BJ (cell line): Measurements from ENCODE around the gene IPO5. TPM values are rescaled to one million over a fixed set of nuclear protein-coding genes. Genes with fewer than 3 reads are reported as not detected.

Source experiments
- CTCF ChIA-PET: fragments of 350-600 bp; formaldehyde crosslinking; extraction: SDS; loops from one replicate; lab custom pipeline; 2021; ENCODE audit warnings: antibody characterized with exemption, inconsistent platforms; lab: Yijun Ruan, JAX
- POLR2A ChIA-PET: fragments of 300-600 bp; sonication (Branson Sonifier 250); formaldehyde crosslinking; extraction: SDS; loops from one replicate; lab custom pipeline; 2021; ENCODE audit warnings: antibody characterized with exemption; lab: Charles Lee
- DNase-seq: peaks from one replicate; pipeline ENCODE4 v3.0.0-alpha.2; 2011; ENCODE audit warnings: low read depth
- H3K27me3 ChIP-seq: 2 replicates; pipeline ENCODE4 v1.6.0; 2011; ENCODE audit warnings: low read length; ENCODE audit not compliant: control insufficient read depth, insufficient read depth
- H3K36me3 ChIP-seq: 2 replicates; pipeline ENCODE4 v1.5.1; 2011; ENCODE audit warnings: low read length; ENCODE audit not compliant: control insufficient read depth, insufficient read depth
- H3K4me3 ChIP-seq: 2 replicates; pipeline ENCODE4 v1.5.1; 2011; ENCODE audit warnings: low read depth, mild to moderate bottlenecking, control low read depth, low read length
- CTCF ChIP-seq: IDR thresholded peaks from 2 replicates; pipeline ENCODE4 v1.5.1; 2011; ENCODE audit warnings: low read depth, mild to moderate bottlenecking, control low read depth, inconsistent platforms, low read length, moderate library complexity; ENCODE audit not compliant: insufficient read depth
- polyA plus RNA-seq: library from polyadenylated mRNA; depleted of rRNA; stranded (reverse); fragments of >200 nt; gene quantifications from 2 replicates; pipeline ENCODE4 v1.2.3, GENCODE V29; 2011

IPO5 gene
- polyA plus RNA-seq, 1 experiment: 137 TPM

GRCh38 chr13:97932647-97933046, 20.8 kb upstream of the IPO5 start:
- Histone ChIP-seq H3K27me3 (no peaks in the 10 kb centered on the region), H3K36me3 (no peaks in the 10 kb centered on the region), H3K4me3 (no peak overlapping the region)
- CTCF ChIA-PET: interaction anchor here (0.6 kb wide), 1 partner anchor 9 kb away, joined by 4 read pairs; no protein-coding TSS in a partner anchor
- POLR2A ChIA-PET: no interaction called here
- DNase-seq: no peak
- TF ChIP-seq CTCF: no peak

GRCh38 chr13:97933776-97934175, 19.7 kb upstream of the IPO5 start:
- POLR2A ChIA-PET: interaction anchor here (0.6 kb wide), 1 partner anchor 521 kb away, joined by 9 read pairs; no protein-coding TSS in a partner anchor
- no peak for TF ChIP-seq CTCF
- CTCF ChIA-PET: no interaction called here
- Histone ChIP-seq H3K36me3 (no peaks in the 10 kb centered on the region), H3K4me3 (no peak overlapping the region), H3K27me3 (no peaks in the 10 kb centered on the region)
- no peak for DNase-seq

- ChIA-PET POLR2A (no interaction called here), CTCF (no interaction called here)
- Histone ChIP-seq H3K27me3 (no peaks in the 10 kb centered on the region), H3K36me3 (no peaks in the 10 kb centered on the region), H3K4me3 (no peak overlapping the region)
- DNase-seq: no peak
- TF ChIP-seq CTCF: no peak
Measured at GRCh38 chr13:97934590-97934989, 18.9 kb upstream of the IPO5 start.

GRCh38 chr13:97935071-97935470, 18.4 kb upstream of the IPO5 start:
- no peak for DNase-seq
- Histone ChIP-seq H3K36me3 (no peaks in the 10 kb centered on the region), H3K27me3 (no peaks in the 10 kb centered on the region), H3K4me3 (no peak overlapping the region)
- ChIA-PET POLR2A (interaction anchor here (0.5 kb wide), 1 partner anchor 13 kb away, joined by 15 read pairs; no protein-coding TSS in a partner anchor), CTCF (no interaction called here)
- no peak for TF ChIP-seq CTCF

GRCh38 chr13:97936036-97936435, 17.4 kb upstream of the IPO5 start:
- CTCF ChIA-PET: no interaction called here
- POLR2A ChIA-PET: no interaction called here
- DNase-seq: no peak
- H3K27me3 ChIP-seq: no peaks in the 10 kb centered on the region
- H3K4me3 ChIP-seq: no peak overlapping the region
- H3K36me3 ChIP-seq: no peaks in the 10 kb centered on the region
- TF ChIP-seq CTCF: no peak
